Caco-2 (cell line): ENCODE results near the gene RDH11. TPM values are rescaled to one million over a fixed set of nuclear protein-coding genes. Genes with fewer than 3 reads are reported as not detected.
A peak's percentile ranks its signal among the peaks of the same experiment; 100 is the strongest.

Source experiments
- Bru-seq: library from RNA; stranded (reverse); fragments of 400-500 nt; gene quantifications from one replicate; lab custom pipeline; 2021; lab: Mats Ljungman, UMichigan
- BruChase-seq, 2 experiments: library from RNA; stranded (reverse); fragments of 400-500 nt; gene quantifications; one replicate each; lab custom pipeline; 2021; lab: Mats Ljungman, UMichigan
- BruUV-seq: library from RNA; stranded (reverse); fragments of 400-500 nt; replicated peaks from 2 replicates; lab custom pipeline; 2021; lab: Mats Ljungman, UMichigan
- CTCF ChIA-PET: fragments of 300-600 bp; sonication (Branson Sonifier 250); formaldehyde crosslinking; loops from one replicate; lab custom pipeline; 2022; ENCODE audit warnings: antibody characterized with exemption; lab: Charles Lee
- POLR2A ChIA-PET: fragments of 300-600 bp; sonication (Branson Sonifier 250); formaldehyde crosslinking; loops from one replicate; lab custom pipeline; 2022; ENCODE audit warnings: antibody characterized with exemption; lab: Charles Lee
- DNase-seq, 2 experiments: peaks; one replicate each; pipeline versions ENCODE4 v3.0.0 to v3.0.0-alpha.2; 2020 to 2022
- H3K27me3 ChIP-seq: replicated peaks from 2 replicates; pipeline ENCODE4 v1.6.0; 2011; ENCODE audit warnings: low read length; ENCODE audit not compliant: control insufficient read depth, insufficient read depth
- H3K36me3 ChIP-seq: 2 replicates; pipeline ENCODE4 v1.5.1; 2011; ENCODE audit warnings: low read length; ENCODE audit not compliant: control insufficient read depth, insufficient read depth
- H3K4me1 ChIP-seq: fragments of 250-450 bp; sonication (Bioruptor Pico); 2 replicates; pipeline ENCODE4 v1.5.1; 2020; ENCODE audit warnings: mild to moderate bottlenecking
- H3K4me3 ChIP-seq: 2 replicates; pipeline ENCODE4 v1.5.1; 2011; ENCODE audit warnings: low read depth, mild to moderate bottlenecking, control low read depth, low read length
- H3K9me3 ChIP-seq: fragments of 250-450 bp; sonication (Bioruptor Pico); 2 replicates; pipeline ENCODE4 v1.5.1; 2020; ENCODE audit warnings: mild to moderate bottlenecking, moderate library complexity
- H3K27ac Mint-ChIP-seq: one replicate; pipeline ENCODE4 v1.8.0; 2022; ENCODE audit warnings: mixed read lengths; ENCODE audit not compliant: unreplicated experiment
- H3K27me3 Mint-ChIP-seq: one replicate; pipeline ENCODE4 v1.8.0; 2022; ENCODE audit warnings: mixed read lengths; ENCODE audit not compliant: insufficient read depth, unreplicated experiment
- H3K36me3 Mint-ChIP-seq: one replicate; pipeline ENCODE4 v1.8.0; 2022; ENCODE audit warnings: mild to moderate bottlenecking, mixed read lengths; ENCODE audit not compliant: insufficient read depth, unreplicated experiment
- H3K4me1 Mint-ChIP-seq: one replicate; pipeline ENCODE4 v1.8.0; 2022; ENCODE audit warnings: low read depth, mixed read lengths; ENCODE audit not compliant: unreplicated experiment
- H3K4me3 Mint-ChIP-seq: one replicate; pipeline ENCODE4 v1.8.0; 2022; ENCODE audit warnings: mild to moderate bottlenecking, moderate library complexity, mixed read lengths; ENCODE audit not compliant: unreplicated experiment
- H3K9me3 Mint-ChIP-seq: one replicate; pipeline ENCODE4 v1.8.0; 2022; ENCODE audit warnings: mixed read lengths; ENCODE audit not compliant: unreplicated experiment
- CTCF ChIP-seq, 2 experiments: fragments of 200-600 bp in 1 of 2; IDR thresholded peaks; 1 replicate in 1 of 2; 2 replicates in 1 of 2; pipeline versions ENCODE4 v1.5.1 to v1.8.0; 2011 to 2022; ENCODE audit warnings: antibody characterized with exemption in 1 of 2, control low read depth in 1 of 2, inconsistent platforms in 1 of 2, low read depth in 1 of 2, low read length in 1 of 2, mild to moderate bottlenecking in 1 of 2, moderate library complexity in 1 of 2; ENCODE audit not compliant: insufficient read depth in 1 of 2, severe bottlenecking in 1 of 2, unreplicated experiment in 1 of 2
- intact Hi-C: fragments of 100-400 bp; cut with micrococcal nuclease; formaldehyde crosslinking; loops from one replicate; pipeline ENCODE4 v1.10.0; 2022; ENCODE audit not compliant: unreplicated experiment
- long read RNA-seq: library from polyadenylated mRNA; stranded (forward); transcript quantifications from one replicate; pipeline ENCODE4 v2.0.0, GENCODE V29; 2022
- total RNA-seq: library from RNA; stranded (reverse); gene quantifications from 2 replicates; pipeline ENCODE4 v1.2.3, GENCODE V29; 2022

Gene RDH11, protein sequence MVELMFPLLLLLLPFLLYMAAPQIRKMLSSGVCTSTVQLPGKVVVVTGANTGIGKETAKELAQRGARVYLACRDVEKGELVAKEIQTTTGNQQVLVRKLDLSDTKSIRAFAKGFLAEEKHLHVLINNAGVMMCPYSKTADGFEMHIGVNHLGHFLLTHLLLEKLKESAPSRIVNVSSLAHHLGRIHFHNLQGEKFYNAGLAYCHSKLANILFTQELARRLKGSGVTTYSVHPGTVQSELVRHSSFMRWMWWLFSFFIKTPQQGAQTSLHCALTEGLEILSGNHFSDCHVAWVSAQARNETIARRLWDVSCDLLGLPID
- total RNA-seq (80.2 and 83.1 TPM in 2 replicates), Bru-seq, nascent RNA (percentile 92 among the genes with signal in this experiment), BruChase-seq, experiment 1, labeled RNA remaining after a 2-hour chase (percentile 95 among the genes with signal in this experiment), BruChase-seq, experiment 2, labeled RNA remaining after a 6-hour chase (percentile 97 among the genes with signal in this experiment)
- long read RNA-seq, transcript RDH11-201 (7 exons, 2,588 nt) = major isoform, 186 of 505 reads
- long read RNA-seq, transcript RDH11-203 (7 exons, 1,926 nt) = minor isoform, 5 of 505 reads
- long read RNA-seq, partial matches to known transcripts = 11 of 505 reads
- long read RNA-seq, other reads (novel, unspliced or antisense) = 298 of 505 reads

- Mint-ChIP-seq H3K4me3 (peak within 1 kb of the TSS; percentile 100), H3K27me3 (no peaks in the 10 kb centered on the region), H3K4me1 (peaks cover 6% of the 10 kb centered on the region), H3K27ac (peak within 1 kb of the TSS; percentile 99), H3K36me3 (peaks cover 37% of the 10 kb centered on the region), H3K9me3 (no peaks in the 10 kb centered on the region)
- no TSS peak for BruUV-seq
- peak; percentile 89 to 91 for DNase-seq
- Histone ChIP-seq H3K4me1 (0 out of 2 replicates have a peak, but pooled peaks cover 7% of the 10 kb centered on the region), H3K4me3 (peak within 1 kb of the TSS; percentile 50), H3K36me3 (no peaks in the 10 kb centered on the region; the same call in 1 of the 2 replicates), H3K27me3 (no peaks in the 10 kb centered on the region), H3K9me3 (no peaks in the 10 kb centered on the region)
- ChIA-PET POLR2A (interaction anchor here (0.6 to 1.8 kb wide), 11 partner anchors 9 to 336 kb away, joined by 3 to 15 read pairs (median 4); partner anchors contain the start of genes ATP6V1D, EIF2S1, PIGH and ZFYVE26), CTCF (interaction anchor here (1.0 to 2.2 kb wide), 7 partner anchors 9 to 114 kb away, joined by 3 to 16 read pairs (median 3); partner anchors contain the start of genes PIGH and VTI1B)
- no peak for TF ChIP-seq CTCF (IDR thresholded peaks at IDR 0.05; ENCODE audit: insufficient read depth in 1 of 2, low read depth in 1 of 2, low read length in 1 of 2, severe bottlenecking in 1 of 2, unreplicated experiment in 1 of 2)
- intact Hi-C loops = loop anchor here (1.0 to 2.0 kb wide), 2 partner anchors 21 to 77 kb away; partner anchors contain the start of genes ARG2 and VTI1B
Observed at GRCh38 chr14:67695394-67695949, at the start of gene RDH11. Gene RDH11, minus strand, starts transcription at chr14:67695764. Its CDS starts 61 bp downstream, at chr14:67695703.

DNA sequence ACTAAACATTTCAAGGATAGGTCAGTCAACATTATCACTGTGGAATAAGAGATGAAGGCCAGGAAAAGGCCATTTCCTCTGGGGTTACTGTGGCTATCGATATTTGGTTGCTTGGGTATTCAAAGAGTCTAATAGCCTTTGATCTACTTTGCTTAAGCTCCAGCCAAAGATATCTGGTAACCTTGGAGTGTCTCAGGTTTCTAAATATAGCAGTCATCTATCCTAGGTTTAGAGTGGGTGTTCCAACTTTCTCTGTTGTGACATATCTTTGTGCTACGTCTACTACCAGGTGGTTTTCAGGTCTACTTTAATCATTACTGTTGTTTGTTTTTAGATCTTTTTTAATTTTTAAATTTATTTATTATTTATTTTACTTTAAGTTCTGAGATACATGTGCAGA lies 48.5 kb upstream of the RDH11 start:
- H3K27me3 Mint-ChIP-seq = no peaks in the 10 kb centered on the region
- Histone ChIP-seq H3K27me3 (no peaks in the 10 kb centered on the region), H3K36me3 (no peaks in the 10 kb centered on the region), H3K4me3 (no peak overlapping the region), H3K9me3 (no peaks in the 10 kb centered on the region), H3K4me1 (peaks cover 6% of the 10 kb centered on the region)
- peaks cover 7% of the 10 kb centered on the region for H3K4me1 Mint-ChIP-seq
- peaks cover 9% of the 10 kb centered on the region for H3K36me3 Mint-ChIP-seq
- ChIA-PET CTCF (no interaction called here), POLR2A (no interaction called here)
- no peak overlapping the region for H3K4me3 Mint-ChIP-seq
- no peaks in the 10 kb centered on the region for H3K9me3 Mint-ChIP-seq
- intact Hi-C loops = no loop called here
- no peak for DNase-seq
- no peak for TF ChIP-seq CTCF (IDR thresholded peaks at IDR 0.05; ENCODE audit: insufficient read depth in 1 of 2, low read depth in 1 of 2, low read length in 1 of 2, severe bottlenecking in 1 of 2, unreplicated experiment in 1 of 2)
- BruUV-seq = no TSS peak
- no peak overlapping the region for H3K27ac Mint-ChIP-seq
